ENCODE measurements around the gene FMN2.
"Not testable (repeated sequence)": the region's sequence is repeated elsewhere in the genome, so short reads cannot be mapped to it uniquely, and the experiment has no call there.

The FMN2 gene

DNA sequence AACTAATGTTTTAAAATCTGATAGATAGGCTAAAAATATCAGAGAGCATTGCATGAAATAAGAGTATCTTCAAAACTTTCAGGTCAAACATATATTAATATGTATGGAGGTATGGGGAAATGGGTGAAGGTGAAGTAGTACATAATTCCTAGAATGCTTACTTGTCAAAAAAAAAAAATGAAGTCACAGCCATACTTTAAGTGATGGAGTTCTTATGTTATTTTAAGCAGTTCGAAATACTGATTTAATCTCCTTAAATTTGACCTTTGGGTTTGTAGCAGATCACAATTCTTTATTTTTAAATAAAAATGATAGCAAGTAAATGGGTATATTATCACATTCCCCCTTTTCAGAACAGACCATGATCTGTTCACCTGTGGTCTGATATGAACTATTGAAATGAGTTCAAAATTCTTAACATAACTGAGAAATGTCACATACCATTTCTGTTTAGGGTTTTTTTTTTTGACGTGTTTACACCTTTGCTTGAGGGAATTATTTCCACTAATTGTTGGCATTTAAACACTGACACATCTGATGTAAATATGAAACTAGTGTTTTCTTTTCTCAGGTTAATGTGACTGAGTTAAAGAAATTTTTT, 300.1 kb downstream of the FMN2 start:
- no peak for DNase-seq

DNA sequence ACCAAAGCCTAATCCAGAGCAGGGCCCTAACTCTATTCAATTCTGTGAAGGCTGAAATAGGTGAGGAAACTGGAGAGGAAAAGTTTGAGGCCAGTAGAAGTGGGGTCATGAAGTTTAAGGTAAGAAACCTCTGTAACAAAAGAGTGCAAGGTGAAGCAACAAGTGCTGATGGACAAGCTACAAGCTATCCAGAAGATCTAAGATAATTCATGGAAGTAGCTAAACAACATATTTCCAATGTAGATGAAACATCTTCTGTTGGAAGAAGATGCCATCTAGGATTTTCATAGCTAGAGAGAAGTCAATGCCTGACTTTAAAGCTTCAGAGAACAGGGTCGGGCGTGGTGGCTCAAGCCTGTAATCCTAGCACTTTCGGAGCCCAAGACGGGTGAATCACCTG, 302.7 kb downstream of the FMN2 start:
- DNase-seq: no peak

DNA sequence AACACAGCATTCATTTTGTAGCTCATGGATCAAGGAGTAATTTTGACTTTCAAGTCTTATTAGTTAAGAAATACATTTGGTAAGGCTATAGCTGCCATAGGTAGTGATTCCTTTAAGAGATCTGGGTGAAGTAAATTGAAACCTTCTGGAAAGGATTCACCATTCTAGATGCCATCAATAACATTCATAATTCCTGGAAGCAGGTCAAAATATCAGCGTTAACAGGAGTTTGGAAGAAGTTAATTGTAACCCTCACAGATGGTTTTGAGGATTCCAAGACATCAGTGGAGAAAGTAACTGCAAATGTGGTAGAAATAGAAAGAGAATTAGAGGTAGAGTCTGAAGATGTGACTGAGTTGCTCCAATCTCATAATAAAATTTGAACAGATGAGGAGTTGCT, 303.7 kb downstream of the FMN2 start:
- DNase-seq: no peak

DNA sequence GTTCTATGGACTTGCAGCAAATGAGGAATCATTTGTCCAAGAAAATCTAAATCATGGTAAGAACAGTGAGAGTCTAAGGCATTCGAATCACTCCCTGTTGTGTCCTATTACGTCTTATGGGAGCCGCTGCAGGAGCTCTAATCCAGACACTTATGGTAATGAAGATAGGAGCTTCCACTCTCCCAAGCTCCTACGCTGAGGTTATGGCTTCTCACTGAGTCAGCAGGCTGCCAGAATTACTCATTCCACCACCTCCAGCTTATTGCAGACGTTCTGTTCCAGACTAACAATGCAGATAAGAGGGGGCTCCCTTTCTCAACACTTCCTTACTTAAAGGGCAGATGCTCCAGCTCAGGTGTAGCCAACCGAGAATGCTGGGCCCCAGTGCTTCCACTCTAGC, 307.7 kb downstream of the FMN2 start:
- DNase-seq: no peak

DNA sequence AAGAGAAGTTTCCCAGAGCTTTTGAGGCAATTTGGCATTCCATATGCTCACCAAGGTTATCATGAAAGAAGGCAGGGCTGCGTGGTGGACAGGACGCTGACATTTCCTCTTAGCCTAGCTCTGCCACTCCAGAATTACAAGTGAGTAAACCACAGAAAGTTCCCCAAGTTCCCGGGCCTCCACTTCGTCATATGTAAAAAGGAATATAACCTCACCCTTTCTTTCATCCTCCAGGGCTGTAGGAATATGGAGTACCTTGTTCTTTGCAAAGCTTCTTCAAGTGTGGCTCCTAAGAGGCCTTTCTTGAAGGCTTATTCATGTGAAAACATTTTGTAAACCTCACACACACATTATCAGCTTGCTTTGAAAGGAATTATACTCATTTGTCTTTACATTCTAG, 310.0 kb downstream of the FMN2 start:
- no peak for DNase-seq

DNA sequence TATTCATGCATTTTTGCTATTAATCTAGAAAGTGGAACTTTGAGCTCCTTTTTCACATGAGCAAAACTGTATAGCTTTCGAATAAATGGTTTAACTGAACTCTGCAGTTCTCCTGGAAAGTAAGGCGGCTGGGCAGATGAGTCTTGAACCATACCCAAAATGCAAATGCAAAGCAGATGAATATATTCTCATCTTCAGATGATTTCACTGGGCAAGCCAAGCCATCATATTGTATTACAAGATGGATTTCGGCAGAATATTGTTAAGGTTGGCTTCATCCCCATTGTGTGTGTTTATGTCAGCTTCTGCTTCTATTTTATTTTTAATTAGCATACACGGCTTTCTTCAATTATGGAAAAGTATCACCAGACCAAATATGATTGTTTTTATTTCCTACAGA, 310.6 kb downstream of the FMN2 start:
- DNase-seq: no peak

DNA sequence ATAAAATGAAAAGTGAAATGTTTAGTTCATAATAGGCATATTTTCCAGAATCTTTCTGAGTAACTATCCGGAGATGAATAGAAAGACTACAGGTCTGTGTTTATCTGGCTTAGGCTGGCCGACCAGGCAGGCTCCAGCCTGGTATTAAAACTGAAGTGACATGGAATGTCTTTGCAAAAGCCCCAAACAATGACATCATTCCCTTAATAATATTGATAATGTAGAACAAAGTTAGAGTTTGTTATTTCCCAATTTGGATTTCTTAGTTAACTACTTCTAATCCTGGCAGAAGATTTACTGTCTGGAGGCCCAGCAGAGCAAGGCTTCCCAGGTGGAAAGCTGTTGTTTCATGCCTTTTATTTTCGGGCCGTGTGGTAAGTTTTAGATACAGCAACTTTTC, 312.6 kb downstream of the FMN2 start:
- no peak for DNase-seq

DNA sequence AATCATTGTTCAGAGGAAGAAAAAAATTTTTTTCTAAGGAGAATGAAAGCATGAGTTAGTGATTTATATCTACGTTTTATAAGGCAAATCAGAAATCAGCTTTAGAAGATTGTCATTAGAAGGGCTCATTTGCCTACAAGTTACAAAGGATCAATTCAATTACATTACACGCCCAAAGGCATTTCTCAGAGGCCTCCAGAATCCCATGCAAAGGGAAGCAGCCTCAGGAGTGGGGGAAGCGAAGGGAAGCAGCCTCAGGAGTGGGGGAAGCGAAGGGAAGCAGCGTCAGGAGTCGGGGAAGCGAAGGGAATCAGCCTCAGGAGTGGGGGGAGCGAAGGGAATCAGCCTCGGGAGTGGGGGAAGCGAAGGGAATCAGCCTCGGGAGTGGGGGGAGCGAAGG, 314.1 kb downstream of the FMN2 start:
- no peak for DNase-seq

DNA sequence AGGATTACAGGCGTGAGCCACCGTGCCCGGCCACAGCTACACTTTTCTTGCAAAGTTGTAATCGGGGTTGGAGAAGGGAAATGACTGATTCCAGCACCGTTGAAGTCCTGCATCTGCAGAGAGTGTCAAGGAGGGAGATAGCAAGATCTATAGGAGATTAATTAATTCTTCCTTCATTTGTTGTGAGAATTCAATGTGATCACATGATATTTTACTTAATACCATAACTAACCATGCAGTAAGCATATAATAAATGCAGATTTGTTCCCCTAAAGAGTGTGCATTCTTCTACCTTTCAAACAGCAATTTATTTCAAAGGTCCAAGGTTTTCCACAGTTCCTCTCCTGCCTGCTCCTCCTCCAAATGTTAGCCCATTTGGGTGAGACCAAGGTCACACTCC, 315.7 kb downstream of the FMN2 start:
- DNase-seq: no peak

DNA sequence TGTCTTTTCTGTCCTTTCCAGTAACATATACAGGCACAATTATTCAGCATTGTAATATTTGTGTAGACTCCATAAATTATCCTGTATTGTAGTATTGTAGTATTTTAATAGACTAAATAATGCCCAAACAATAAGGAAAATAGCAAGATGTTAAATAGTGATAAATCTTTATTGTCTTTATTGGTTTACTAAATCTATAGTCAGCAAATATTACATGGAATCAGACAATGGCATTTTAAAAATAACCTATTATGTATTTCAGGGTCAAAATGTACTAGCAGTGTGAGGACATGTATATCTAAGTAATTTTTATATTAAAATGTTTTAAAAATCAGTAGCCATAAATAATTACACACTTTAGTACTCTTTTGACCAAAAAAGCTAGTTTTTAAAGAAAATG, 317.9 kb downstream of the FMN2 start:
- DNase-seq: no peak

DNA sequence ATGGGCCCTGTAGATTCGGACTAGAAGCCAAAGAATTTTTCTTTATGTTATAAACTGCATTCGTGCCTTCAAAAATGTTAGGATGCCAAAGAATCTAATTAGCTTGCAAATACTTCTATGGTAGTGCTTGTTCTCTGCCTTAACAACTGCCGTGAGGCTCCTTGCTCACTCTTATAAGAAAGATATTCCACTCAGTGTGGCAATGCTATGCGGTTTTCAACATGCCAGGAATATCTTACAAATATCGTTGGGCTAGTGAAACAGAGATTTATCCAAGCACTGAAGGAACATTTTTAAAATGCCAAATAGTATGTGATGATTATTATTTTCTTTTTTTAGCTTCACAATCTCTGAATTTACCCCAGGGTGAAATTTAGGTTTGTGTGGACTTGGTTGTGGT, 322.0 kb downstream of the FMN2 start:
- DNase-seq: no peak

DNA sequence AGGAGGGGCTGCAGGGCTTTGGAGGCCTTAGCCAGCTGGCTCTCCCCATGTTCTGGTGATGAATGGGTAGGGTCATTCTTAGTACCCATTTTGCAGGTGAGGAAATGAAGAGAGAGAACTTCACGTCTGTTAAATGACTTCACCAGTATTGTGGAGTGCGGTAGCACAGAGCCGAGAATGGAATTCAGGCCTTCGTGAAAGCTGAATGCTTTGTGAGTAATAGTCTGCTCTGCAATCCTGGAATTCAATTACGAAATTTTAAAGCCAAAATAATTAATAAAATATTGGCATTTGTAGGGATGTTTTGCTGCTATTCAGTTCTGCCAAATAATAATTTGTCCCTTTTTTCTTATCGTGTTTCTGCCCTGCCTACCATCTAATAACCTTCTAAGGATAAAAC, 322.6 kb downstream of the FMN2 start:
- no peak for DNase-seq

DNA sequence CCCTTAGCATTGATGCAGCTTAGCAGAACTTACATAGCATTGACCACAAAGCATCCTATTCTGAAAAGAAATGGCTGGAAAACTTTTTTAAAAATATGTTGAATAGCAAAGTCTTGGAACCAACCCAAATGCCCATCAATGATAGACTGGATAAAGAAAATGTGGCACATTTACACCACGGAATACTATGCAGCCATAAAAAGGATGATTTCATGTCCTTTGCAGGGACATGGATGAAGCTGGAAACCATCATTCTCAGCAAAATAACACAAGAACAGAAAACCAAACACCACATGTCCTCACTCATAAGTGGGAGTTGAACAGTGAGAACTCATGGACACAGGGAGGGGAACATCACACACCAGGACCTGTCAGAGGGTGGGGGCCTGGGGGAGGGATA, 323.3 kb downstream of the FMN2 start:
- not testable (repeated sequence) for DNase-seq

DNA sequence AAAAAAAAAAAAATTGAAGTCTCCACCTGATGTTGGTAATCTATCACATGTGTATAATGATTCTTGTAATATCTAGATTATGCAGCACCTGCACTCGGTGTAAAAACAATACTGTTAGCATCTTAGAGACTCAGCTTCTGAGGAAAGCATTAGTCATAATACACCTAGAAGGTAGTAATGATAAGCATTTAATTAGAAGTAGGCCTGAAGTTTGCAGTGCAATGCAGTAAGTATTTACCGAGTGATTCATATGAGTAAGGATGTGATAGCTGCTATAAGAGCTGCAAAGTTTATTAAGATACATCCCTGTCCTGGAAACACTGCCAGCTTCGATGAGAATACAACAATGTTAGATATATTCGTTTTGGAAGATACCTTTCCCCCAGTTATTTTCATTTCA, 323.8 kb downstream of the FMN2 start:
- no peak for DNase-seq

DNA sequence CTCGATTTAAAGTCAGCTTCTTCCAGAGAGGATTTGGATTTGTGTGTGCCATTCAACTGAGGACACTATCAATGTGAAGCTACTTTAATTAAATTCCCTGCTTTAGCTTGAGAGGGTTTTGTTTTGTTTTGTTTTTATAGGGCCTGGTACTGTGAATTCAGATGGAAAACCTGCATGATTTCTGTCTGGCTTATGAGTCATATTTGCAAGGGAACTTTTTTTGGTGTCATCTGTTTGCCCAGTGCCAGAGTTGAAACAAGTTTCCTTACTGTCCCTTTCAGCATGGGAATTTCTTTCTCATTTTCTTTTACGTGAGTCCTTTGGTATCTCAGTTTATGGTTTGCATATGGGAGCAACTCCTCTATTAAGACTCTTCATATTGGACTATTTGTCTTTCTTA, 325.6 kb downstream of the FMN2 start:
- DNase-seq: no peak

DNA sequence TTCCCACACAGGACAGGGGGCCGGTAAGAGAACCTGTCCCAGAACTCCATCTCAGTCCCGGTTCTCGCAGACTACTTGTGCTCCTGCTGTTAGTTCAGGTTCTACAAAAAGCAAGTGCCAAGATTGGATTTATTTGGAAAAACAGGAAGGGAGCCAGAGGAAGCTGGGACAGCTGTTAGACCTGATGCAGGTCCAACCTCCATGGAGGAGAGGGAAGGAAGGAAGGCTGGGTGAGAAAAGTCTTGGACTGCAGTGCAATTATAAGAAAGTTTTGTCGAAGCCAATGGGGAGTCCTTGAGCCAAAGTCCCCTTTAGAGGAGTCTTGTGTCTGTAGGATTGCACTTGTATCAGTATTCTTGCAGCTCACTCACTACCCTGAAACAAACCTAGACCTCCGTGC, 329.1 kb downstream of the FMN2 start:
- DNase-seq: no peak

DNA sequence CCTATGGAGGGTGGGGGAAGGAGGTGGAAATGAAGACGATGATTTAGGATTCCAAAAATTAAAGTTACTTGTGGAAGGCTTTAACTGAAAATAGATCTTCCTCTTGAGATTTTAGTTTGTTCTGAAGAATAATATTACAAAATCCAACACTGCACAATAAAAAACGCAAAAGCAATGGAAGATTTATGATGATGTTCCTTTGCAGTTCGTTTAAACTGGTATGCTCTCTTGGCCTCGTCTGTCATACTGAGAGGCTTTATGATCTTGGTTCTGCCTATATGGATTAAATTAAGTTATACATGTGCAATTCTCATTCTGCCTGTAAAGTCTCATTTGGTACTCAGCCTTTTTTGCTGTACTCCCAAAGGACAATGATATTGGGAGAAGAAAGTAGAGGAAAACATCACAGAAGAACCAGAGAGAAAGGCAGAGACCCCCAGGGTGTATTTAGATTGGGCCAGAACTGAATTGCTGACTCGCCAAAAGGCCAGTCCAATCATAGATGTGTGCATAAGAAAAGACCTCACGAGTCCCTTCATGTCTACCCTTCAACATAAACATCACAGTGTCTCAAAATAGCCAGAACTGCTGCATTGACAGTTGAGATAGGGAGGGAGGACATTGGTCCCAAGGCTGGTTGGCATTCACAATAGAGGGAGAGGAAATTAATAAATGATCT, 331.7 kb downstream of the FMN2 start:
- no peak for DNase-seq

DNA sequence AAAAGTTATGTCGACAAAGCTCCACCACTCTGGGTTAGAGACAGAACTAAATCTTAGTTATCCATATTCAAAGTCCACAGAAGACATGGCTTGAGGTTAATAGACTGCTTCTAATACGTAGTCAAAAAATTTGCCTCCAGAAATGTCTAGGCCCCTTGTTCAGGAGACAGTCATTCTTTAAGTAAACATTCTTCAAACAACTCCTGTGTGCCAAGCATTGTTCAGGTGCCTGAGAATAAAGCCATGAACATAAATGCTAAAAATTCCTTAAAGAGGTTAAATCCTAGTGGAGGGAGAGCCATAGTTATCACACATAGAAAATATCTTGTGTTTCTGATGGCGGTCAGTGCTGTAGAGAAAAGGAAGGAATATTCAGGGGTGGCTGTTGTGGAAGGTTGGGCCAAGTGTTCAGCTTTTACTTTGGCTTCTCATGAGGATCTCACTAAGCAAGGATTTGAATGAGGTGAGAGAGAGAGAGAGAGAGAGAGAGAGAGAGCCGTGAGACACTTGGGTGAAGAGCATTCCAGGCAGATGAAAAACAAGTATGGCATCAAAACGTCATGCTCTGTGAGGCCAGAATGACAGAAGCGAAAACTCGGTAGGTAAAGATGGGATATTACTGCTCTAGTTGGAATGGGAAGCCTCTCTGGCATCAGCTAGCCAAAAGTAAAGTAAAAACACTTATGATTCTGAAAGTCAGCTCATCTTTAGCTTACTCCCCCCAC, 333.2 kb downstream of the FMN2 start:
- no peak for DNase-seq

DNA sequence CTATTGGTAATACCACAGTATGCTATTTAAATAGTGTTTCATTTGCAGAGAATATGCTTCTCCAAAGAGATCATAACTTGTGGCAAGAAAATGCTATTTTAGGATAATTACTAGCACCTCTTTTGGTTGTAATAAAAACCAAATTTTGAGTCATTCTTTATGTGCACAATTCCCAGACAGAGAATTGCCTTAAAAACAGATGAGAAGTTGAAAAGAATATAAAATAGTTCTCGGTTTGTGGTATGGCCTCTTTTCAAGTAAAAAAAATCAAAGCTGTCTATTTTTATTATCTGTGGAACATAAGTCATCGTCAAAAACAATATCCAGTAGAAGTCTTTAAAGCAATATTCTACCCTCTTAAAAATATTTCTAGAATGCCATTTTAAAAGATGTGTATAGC, 334.4 kb downstream of the FMN2 start:
- no peak for DNase-seq

DNA sequence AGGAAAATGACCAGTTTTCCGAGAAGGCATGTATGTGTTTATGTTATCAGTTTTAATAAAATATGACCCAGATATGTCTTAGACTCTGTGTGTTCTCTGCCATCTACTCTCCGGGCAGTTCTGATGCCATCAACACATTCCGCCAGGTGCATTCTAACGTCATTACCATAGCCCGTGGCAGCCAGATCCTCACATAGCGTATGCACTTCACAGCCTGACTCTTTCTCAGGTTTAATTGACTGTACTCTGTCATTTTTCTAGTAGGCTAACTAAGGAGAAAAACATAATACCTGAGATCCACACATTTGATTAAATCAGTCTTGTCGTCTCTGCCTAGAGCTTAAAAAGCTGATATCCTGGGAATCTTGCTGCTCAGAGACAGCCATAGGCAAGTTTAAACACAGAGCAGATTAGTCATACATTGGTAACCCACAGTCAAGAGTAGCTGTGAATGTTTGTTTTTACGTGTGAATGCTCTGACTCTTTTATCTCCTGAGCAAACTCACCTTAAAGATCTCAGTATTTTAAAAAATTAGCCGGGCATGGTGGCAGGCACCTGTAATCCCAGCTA, 344.4 kb downstream of the FMN2 start:
- no peak for DNase-seq

DNA sequence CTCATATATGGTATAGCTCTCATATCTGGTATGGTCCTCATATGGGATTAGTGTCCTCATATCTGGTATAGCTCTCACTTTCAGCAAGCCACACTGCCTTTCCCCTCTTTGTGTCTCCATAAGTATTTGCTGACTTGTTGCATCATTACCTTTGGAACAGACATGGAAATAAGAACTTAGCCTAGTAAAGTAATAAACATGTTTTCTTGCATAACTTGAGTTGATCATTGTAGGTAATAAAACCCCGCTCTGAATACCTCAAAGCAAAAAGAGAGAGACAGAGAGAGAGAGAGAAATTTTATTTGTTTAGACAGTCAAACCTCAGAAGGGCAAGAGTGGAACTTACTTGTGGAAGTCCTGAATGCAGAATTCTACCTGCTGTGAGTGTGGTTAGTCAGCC, 350.0 kb downstream of the FMN2 start:
- no peak for DNase-seq

DNA sequence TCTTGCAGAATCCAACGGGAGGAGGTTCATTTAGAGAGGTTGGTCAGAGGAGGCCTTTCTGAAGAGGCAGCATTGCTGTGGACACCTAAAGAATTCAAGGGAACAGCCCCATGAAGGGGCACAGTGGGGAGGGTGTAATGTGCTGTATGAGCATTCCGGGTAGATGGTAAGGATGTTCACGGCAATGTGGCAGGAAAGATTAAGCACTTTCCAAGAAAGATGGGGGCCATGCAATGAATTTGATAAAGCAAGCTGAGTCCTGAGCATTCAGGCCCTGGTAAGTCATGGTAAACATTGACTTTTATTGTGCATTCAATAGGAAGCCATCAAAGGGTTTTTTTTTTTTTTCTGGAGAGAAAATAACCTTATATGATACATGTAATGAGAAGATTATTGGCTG, 353.7 kb downstream of the FMN2 start:
- DNase-seq: no peak

DNA sequence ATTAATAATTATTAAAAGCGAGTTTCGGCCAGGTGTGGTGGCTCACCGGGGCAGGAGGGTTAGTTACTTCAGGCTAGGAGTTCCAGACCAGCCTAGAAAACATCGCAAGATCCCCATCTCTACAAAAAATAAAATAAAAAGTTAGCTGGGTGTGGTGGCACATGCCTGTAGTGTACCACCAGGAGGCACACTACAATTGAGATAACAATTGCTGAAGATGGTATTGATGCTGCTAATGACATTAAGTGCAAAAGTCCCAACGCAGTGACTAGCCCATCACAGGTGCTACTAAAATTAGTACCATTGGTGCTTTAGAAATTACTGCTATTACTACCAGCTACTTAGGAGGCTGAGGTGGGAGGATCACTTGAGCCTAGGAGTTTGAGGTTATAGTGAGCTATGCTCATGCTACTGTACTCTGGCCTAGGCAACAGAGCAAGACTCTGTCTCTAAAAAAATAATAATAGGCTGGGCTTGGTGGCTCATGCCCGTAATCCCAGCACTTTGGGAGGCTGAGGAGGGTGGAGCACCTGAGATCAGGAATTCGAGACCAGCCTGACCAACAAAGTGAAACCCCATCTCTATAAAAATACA, 363.6 kb downstream of the FMN2 start:
- DNase-seq: no peak

DNA sequence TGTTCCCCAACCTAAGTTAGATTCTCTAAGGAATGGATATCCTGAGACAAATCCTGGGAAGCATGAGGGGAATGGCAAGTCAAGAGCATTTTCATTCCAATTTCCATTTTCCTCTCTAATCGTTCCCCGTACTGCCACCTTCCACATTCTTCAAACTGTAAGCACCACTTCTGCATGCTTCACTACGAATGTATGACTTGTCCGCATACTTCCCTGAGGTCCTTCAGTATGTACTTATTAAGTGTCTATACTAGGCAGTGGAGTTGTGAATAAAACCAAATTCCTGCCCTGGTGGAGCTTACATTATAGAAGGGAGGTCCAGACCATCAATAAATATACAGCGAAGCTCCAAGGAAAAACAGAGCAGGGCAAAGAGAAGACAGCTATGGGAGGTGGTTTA, 365.5 kb downstream of the FMN2 start:
- no peak for DNase-seq
